DMS153 (cell line): ENCODE measurements around the gene EEPD1.
"Not testable (repeated sequence)": the region's sequence is repeated elsewhere in the genome, so short reads cannot be mapped to it uniquely, and the experiment has no call there.

Experiments used
- DNase-seq: peaks from one replicate; lab custom pipeline; 2025; lab: John Stamatoyannopoulos, UW

EEPD1 gene

GRCh38 chr7:36216063-36216684 lies 63.1 kb downstream of the EEPD1 start:
- no peak for DNase-seq

- DNase-seq, result no peak
Observed at GRCh38 chr7:36217211-36217960, 64.3 kb downstream of the EEPD1 start.

- no peak for DNase-seq
Observed at GRCh38 chr7:36217961-36218284, 64.9 kb downstream of the EEPD1 start.

GRCh38 chr7:36219429-36219828 lies 66.4 kb downstream of the EEPD1 start:
- no peak for DNase-seq

GRCh38 chr7:36223851-36224250 lies 70.8 kb downstream of the EEPD1 start:
- no peak for DNase-seq

GRCh38 chr7:36224934-36225858 lies 72.1 kb downstream of the EEPD1 start:
- no peak for DNase-seq

GRCh38 chr7:36226151-36226550 lies 73.1 kb downstream of the EEPD1 start:
- no peak for DNase-seq

- DNase-seq, result no peak
Observed at GRCh38 chr7:36227223-36227622, 74.2 kb downstream of the EEPD1 start.

- no peak for DNase-seq
Observed at GRCh38 chr7:36228039-36228438, 75.0 kb downstream of the EEPD1 start.

GRCh38 chr7:36231406-36231805 lies 78.4 kb downstream of the EEPD1 start:
- no peak for DNase-seq

GRCh38 chr7:36232555-36232954 lies 79.5 kb downstream of the EEPD1 start:
- no peak for DNase-seq

GRCh38 chr7:36232971-36233550 lies 80.0 kb downstream of the EEPD1 start:
- DNase-seq, result peak; percentile 65

- no peak for DNase-seq
Observed at GRCh38 chr7:36236073-36236472, 83.0 kb downstream of the EEPD1 start.

- no peak for DNase-seq
Observed at GRCh38 chr7:36238138-36238537, 85.1 kb downstream of the EEPD1 start.

GRCh38 chr7:36243356-36243755 lies 90.3 kb downstream of the EEPD1 start:
- DNase-seq, result not testable (repeated sequence)

- not testable (repeated sequence) for DNase-seq
Observed at GRCh38 chr7:36244001-36244400, 90.9 kb downstream of the EEPD1 start.

GRCh38 chr7:36244429-36244828 lies 91.4 kb downstream of the EEPD1 start:
- DNase-seq, result no peak

GRCh38 chr7:36245684-36246299 lies 92.7 kb downstream of the EEPD1 start:
- no peak for DNase-seq

- DNase-seq, result no peak
Observed at GRCh38 chr7:36249091-36249490, 96.0 kb downstream of the EEPD1 start.

GRCh38 chr7:36253699-36254098 lies 100.6 kb downstream of the EEPD1 start:
- DNase-seq, result no peak

GRCh38 chr7:36258510-36259259 lies 105.6 kb downstream of the EEPD1 start:
- peak; percentile 93 for DNase-seq
